ENCODE data around the gene CUL7. TPM values are rescaled to one million over a fixed set of nuclear protein-coding genes. Genes with fewer than 3 reads are reported as not detected.

CUL7 gene
- total RNA-seq, 1 experiment from 2014 or later = 20.8 TPM

GRCh38 chr6:43054206-43054943 lies 724 bp upstream of the CUL7 start (continued):
- TF ChIP-seq ZNF396 (CRISPR knock-in tag; IDR thresholded peaks at IDR 0.05; ENCODE audit: borderline replicate concordance) = no peak

- Mint-ChIP-seq H3K4me1 (peaks cover 24% of the 10 kb centered on the region), H3K27ac (peak overlapping the region; percentile 77), H3K27me3 (ENCODE audit: low read depth) (no peaks in the 10 kb centered on the region), H3K4me3 (peak overlapping the region; percentile 91), H3K36me3 (peaks cover 35% of the 10 kb centered on the region), H3K9me3 (no peaks in the 10 kb centered on the region)
- CTCF ChIA-PET = interaction anchor here (0.6 to 1.1 kb wide), 4 partner anchors 19 to 176 kb away, joined by 3 to 4 read pairs (median 3); partner anchors contain the start of genes DNPH1 and RRP36
- POLR2A ChIA-PET = interaction anchor here (1.0 to 2.5 kb wide), 8 partner anchors 17 to 256 kb away, joined by 3 to 13 read pairs (median 4); partner anchors contain the start of genes CRIP3, KLHDC3, PEX6 and RRP36
- DNase-seq (ENCODE audit: low spot score) (peak; percentile 53), ATAC-seq (peak; percentile 51)
- TF ChIP-seq ZNF232 (CRISPR knock-in tag; IDR thresholded peaks at IDR 0.05) = 0 out of 2 replicates have a peak, but pooled peaks have one; percentile 43
- 0 out of 2 replicates have a peak, but pooled peaks have one; percentile 10 for TF ChIP-seq PRDM15 (CRISPR knock-in tag; IDR thresholded peaks at IDR 0.05)
- TF ChIP-seq ATF1 (CRISPR knock-in tag; IDR thresholded peaks at IDR 0.05) = no peak
Measured at GRCh38 chr6:43052842-43053544, 658 bp downstream of the CUL7 start.

- Mint-ChIP-seq H3K9me3 (no peaks in the 10 kb centered on the region), H3K27ac (peak overlapping the region; percentile 77), H3K27me3 (ENCODE audit: low read depth) (no peaks in the 10 kb centered on the region), H3K4me3 (peak overlapping the region; percentile 91), H3K36me3 (peaks cover 35% of the 10 kb centered on the region), H3K4me1 (peaks cover 22% of the 10 kb centered on the region)
- ATAC-seq (no peak), DNase-seq (ENCODE audit: low spot score) (no peak)
- ChIA-PET CTCF (no interaction called here), POLR2A (interaction anchor here (1.1 to 2.0 kb wide), 2 partner anchors 73 to 119 kb away, joined by 3 to 13 read pairs; partner anchors contain the start of genes PEX6 and SRF)
- TF ChIP-seq ZNF263 (CRISPR knock-in tag; IDR thresholded peaks at IDR 0.05; ENCODE audit: low read depth) = no peak
- no peak for TF ChIP-seq AR (CRISPR knock-in tag; IDR thresholded peaks at IDR 0.05)
- TF ChIP-seq GRHL2 (CRISPR knock-in tag; IDR thresholded peaks at IDR 0.05; ENCODE audit: insufficient replicate concordance, severe bottlenecking) = no peak
- TF ChIP-seq PRDM15 (CRISPR knock-in tag; IDR thresholded peaks at IDR 0.05) = no peak
- no peak for TF ChIP-seq ERG (CRISPR knock-in tag; IDR thresholded peaks at IDR 0.05)
- TF ChIP-seq NR1H2 (CRISPR knock-in tag; IDR thresholded peaks at IDR 0.05) = no peak
- no peak for TF ChIP-seq RELA (CRISPR knock-in tag; IDR thresholded peaks at IDR 0.05; ENCODE audit: borderline replicate concordance)
- TF ChIP-seq E2F4 (CRISPR knock-in tag; IDR thresholded peaks at IDR 0.05; ENCODE audit: borderline replicate concordance, low read depth) = no peak
- no peak for TF ChIP-seq MXD4 (CRISPR knock-in tag; IDR thresholded peaks at IDR 0.05; ENCODE audit: borderline replicate concordance)
- no peak for TF ChIP-seq EMX1 (CRISPR knock-in tag; IDR thresholded peaks at IDR 0.05)
- TF ChIP-seq ATF3 (CRISPR knock-in tag; conservative IDR thresholded peaks at IDR 0.05) = no peak
- TF ChIP-seq SP1 (CRISPR knock-in tag; conservative IDR thresholded peaks at IDR 0.05) = no peak
- no peak for TF ChIP-seq ZNF396 (CRISPR knock-in tag; IDR thresholded peaks at IDR 0.05; ENCODE audit: borderline replicate concordance)
Measured at GRCh38 chr6:43052225-43052841, 1.3 kb downstream of the CUL7 start.
